GM18861 (cell line): ENCODE data around the gene HSP90AA1.

Experiments
- ATAC-seq: cut with Tn5 transposase; IDR thresholded peaks from one replicate; pipeline ENCODE4 v1.9.1; 2021; ENCODE audit not compliant: unreplicated experiment

HSP90AA1 gene

GRCh38 chr14:102044566-102044965, 42.3 kb downstream of the HSP90AA1 start:
- no peak for ATAC-seq

- ATAC-seq: no peak
Observed at GRCh38 chr14:102043251-102044025, 43.4 kb downstream of the HSP90AA1 start.

GRCh38 chr14:102042699-102043098, 44.1 kb downstream of the HSP90AA1 start:
- ATAC-seq: no peak

- ATAC-seq: no peak
Observed at GRCh38 chr14:102040153-102040552, 46.7 kb downstream of the HSP90AA1 start.

GRCh38 chr14:102039157-102039556, 47.7 kb downstream of the HSP90AA1 start:
- no peak for ATAC-seq

- no peak for ATAC-seq
Observed at GRCh38 chr14:102037686-102038085, 49.2 kb downstream of the HSP90AA1 start.

- no peak for ATAC-seq
Observed at GRCh38 chr14:102035914-102036313, 50.9 kb downstream of the HSP90AA1 start.

GRCh38 chr14:102034301-102034700, 52.5 kb downstream of the HSP90AA1 start:
- no peak for ATAC-seq

GRCh38 chr14:102033241-102033640, 53.6 kb downstream of the HSP90AA1 start:
- no peak for ATAC-seq
